SK-N-SH (cell line): Measurements from ENCODE around the gene CA12. TPM values are rescaled to one million over a fixed set of nuclear protein-coding genes. Genes with fewer than 3 reads are reported as not detected.

Experiments used
- CTCF ChIA-PET: fragments of 300-600, 350-600 bp; formaldehyde crosslinking; extraction: SDS; loops from one replicate; lab custom pipeline; 2021; lab: Yijun Ruan, JAX
- POLR2A ChIA-PET: fragments of 350-600 bp; sonication (Branson Sonifier 250); formaldehyde crosslinking; extraction: SDS; loops from one replicate; lab custom pipeline; 2020; ENCODE audit warnings: antibody characterized with exemption, inconsistent platforms; lab: Yijun Ruan, JAX
- DNase-seq: peaks from one replicate; pipeline ENCODE4 v3.0.0; 2012
- H2AFZ ChIP-seq: fragments of 200-600 bp; sonication (generic); 2 replicates; pipeline ENCODE4 v1.8.1; 2016; ENCODE audit warnings: antibody characterized with exemption, mild to moderate bottlenecking, low read depth
- H3F3A ChIP-seq: fragments of 200-600 bp; sonication (generic); replicated peaks from 2 replicates; pipeline ENCODE3; 2016; ENCODE audit warnings: antibody characterized with exemption, mild to moderate bottlenecking; ENCODE audit not compliant: insufficient read depth
- H3K27ac ChIP-seq, 2 experiments: fragments of 200-500 bp in 1 of 2; fragments of 200-600 bp in 1 of 2; sonication (Bioruptor generic) in 1 of 2; sonication (generic), shearing (Covaris generic) in 1 of 2; 2 replicates each; pipeline versions ENCODE4 v1.5.1 to v1.6.1; 2014 to 2016; ENCODE audit warnings: low read depth in 2 of 2, inconsistent platforms in 1 of 2, low read length in 1 of 2, mild to moderate bottlenecking in 1 of 2, mixed read lengths in 1 of 2
- H3K27me3 ChIP-seq: fragments of 200-600 bp; sonication (generic), shearing (Covaris generic); 2 replicates; pipeline ENCODE4 v1.6.1; 2016; ENCODE audit warnings: mixed run types; ENCODE audit not compliant: insufficient read depth
- H3K36me3 ChIP-seq, 2 experiments: fragments of 200-500 bp in 1 of 2; fragments of 200-600 bp in 1 of 2; sonication (Bioruptor generic) in 1 of 2; sonication (generic) in 1 of 2; replicated peaks in 1 of 2; 2 replicates each; pipeline versions ENCODE3 to v1.5.1; 2014 to 2016; ENCODE audit warnings: low read length in 1 of 2, mild to moderate bottlenecking in 1 of 2; ENCODE audit not compliant: insufficient read depth in 2 of 2, control insufficient read depth in 1 of 2
- H3K4me1 ChIP-seq, 2 experiments: fragments of 200-500 bp in 1 of 2; fragments of 200-600 bp in 1 of 2; sonication (Bioruptor generic) in 1 of 2; sonication (generic), shearing (Covaris generic) in 1 of 2; 2 replicates each; pipeline versions ENCODE4 v1.5.1 to v1.6.1; 2014 to 2016; ENCODE audit warnings: low read depth in 1 of 2, low read length in 1 of 2, mixed run types in 1 of 2; ENCODE audit not compliant: insufficient read depth in 2 of 2, control insufficient read depth in 1 of 2
- H3K4me2 ChIP-seq: fragments of 200-600 bp; sonication (generic), shearing (Covaris generic); 2 replicates; pipeline ENCODE4 v1.6.1; 2017; ENCODE audit warnings: mixed run types
- H3K4me3 ChIP-seq, 2 experiments: fragments of 200-500 bp in 1 of 2; fragments of 200-600 bp in 1 of 2; sonication (Bioruptor generic) in 1 of 2; sonication (generic), shearing (Covaris generic) in 1 of 2; 2 replicates each; pipeline versions ENCODE4 v1.5.1 to v1.8.1; 2014 to 2016; ENCODE audit warnings: low read depth in 2 of 2, inconsistent platforms in 1 of 2, low read length in 1 of 2, mild to moderate bottlenecking in 1 of 2, mixed read lengths in 1 of 2, moderate library complexity in 1 of 2
- H3K79me2 ChIP-seq: fragments of 200-600 bp; sonication (generic); 2 replicates; pipeline ENCODE4 v1.8.1; 2017; ENCODE audit warnings: mild to moderate bottlenecking; ENCODE audit not compliant: insufficient read depth
- H3K9ac ChIP-seq: fragments of 200-600 bp; sonication (generic); 2 replicates; pipeline ENCODE4 v1.6.1; 2017; ENCODE audit warnings: mixed run types
- H3K9me2 ChIP-seq: fragments of 200-600 bp; sonication (generic); 2 replicates; pipeline ENCODE4 v1.6.1; 2017; ENCODE audit warnings: mixed run types
- H3K9me3 ChIP-seq: fragments of 200-600 bp; sonication (generic); 2 replicates; pipeline ENCODE4 v1.6.1; 2017; ENCODE audit warnings: mixed run types, mild to moderate bottlenecking, moderate library complexity
- H4K20me1 ChIP-seq: fragments of 200-600 bp; sonication (generic); 2 replicates; pipeline ENCODE4 v1.6.1; 2017; ENCODE audit warnings: mild to moderate bottlenecking, mixed run types; ENCODE audit not compliant: insufficient read depth
- CHD2 ChIP-seq: fragments of 150-350 bp; IDR thresholded peaks from 2 replicates; pipeline ENCODE4 v1.6.1; 2018; ENCODE audit warnings: low read length; ENCODE audit not compliant: partially characterized antibody
- ELF1 ChIP-seq: IDR thresholded peaks from 2 replicates; pipeline ENCODE4 v1.4.0; 2012
- EZH2phosphoT487 ChIP-seq: fragments of 200-600 bp; sonication (generic); IDR thresholded peaks from 2 replicates; pipeline ENCODE4 v1.6.1; 2017; ENCODE audit warnings: low read depth, mixed run types, mild to moderate bottlenecking, antibody characterized with exemption, moderate library complexity, borderline replicate concordance
- FOSL2 ChIP-seq: IDR thresholded peaks from 2 replicates; pipeline ENCODE4 v1.4.0; 2012; ENCODE audit warnings: low read depth, mild to moderate bottlenecking, moderate library complexity, borderline replicate concordance
- FOXM1 ChIP-seq: IDR thresholded peaks from 2 replicates; pipeline ENCODE4 v1.4.0; 2012; ENCODE audit warnings: low read depth, mild to moderate bottlenecking
- GABPA ChIP-seq: IDR thresholded peaks from 2 replicates; pipeline ENCODE4 v1.4.0; 2012; ENCODE audit warnings: low read depth, mild to moderate bottlenecking
- MEF2A ChIP-seq: IDR thresholded peaks from 2 replicates; pipeline ENCODE4 v1.4.0; 2012; ENCODE audit warnings: low read depth, borderline replicate concordance
- MXI1 ChIP-seq: IDR thresholded peaks from 2 replicates; pipeline ENCODE4 v1.6.1; 2012; ENCODE audit warnings: mild to moderate bottlenecking, low read depth, low read length, improper control_type of control experiment
- NFIC ChIP-seq: IDR thresholded peaks from 2 replicates; pipeline ENCODE4 v1.4.0; 2012; ENCODE audit warnings: borderline replicate concordance
- NRF1 ChIP-seq: IDR thresholded peaks from 2 replicates; pipeline ENCODE4 v1.6.1; 2012; ENCODE audit warnings: low read depth, mild to moderate bottlenecking, low read length
- POLR2AphosphoS5 ChIP-seq: IDR thresholded peaks from 2 replicates; pipeline ENCODE4 v1.6.1; 2012; ENCODE audit warnings: low read depth, low read length
- RFX5 ChIP-seq: IDR thresholded peaks from 2 replicates; pipeline ENCODE4 v1.6.1; 2012; ENCODE audit warnings: mild to moderate bottlenecking, improper control_type of control experiment, low read length
- TCF12 ChIP-seq: IDR thresholded peaks from 2 replicates; pipeline ENCODE4 v1.4.0; 2012
- TEAD4 ChIP-seq: IDR thresholded peaks from 2 replicates; pipeline ENCODE4 v1.4.0; 2012; ENCODE audit warnings: mild to moderate bottlenecking, borderline replicate concordance; ENCODE audit not compliant: insufficient read depth
- YY1 ChIP-seq: IDR thresholded peaks from 2 replicates; pipeline ENCODE4 v1.4.0; 2012; ENCODE audit warnings: low read depth, mild to moderate bottlenecking
- WGBS: methylation state at CpG from one replicate; pipeline ENCODE4 v1.1.6; 2017; ENCODE audit warnings: low lambda C conversion rate; 5-methylcytosine and 5-hydroxymethylcytosine counted together
- polyA plus RNA-seq, 3 experiments: library from polyadenylated mRNA; depleted of rRNA; stranded (reverse); fragments of >200 nt; gene quantifications; 2 replicates each; pipeline ENCODE4 v1.2.3, GENCODE V29; 2012
- TF ChIP-seq, protein P1 (sequence below): fragments of 150-350 bp; IDR thresholded peaks from 2 replicates; pipeline ENCODE4 v1.6.1; 2017; ENCODE audit warnings: antibody characterized with exemption, low read length, low read depth, borderline replicate concordance
- TF ChIP-seq, protein P2 (sequence below): fragments of 150-350 bp; IDR thresholded peaks from 2 replicates; pipeline ENCODE4 v1.6.1; 2016; ENCODE audit warnings: mild to moderate bottlenecking, low read depth, low read length
- TF ChIP-seq, protein P3 (sequence below): IDR thresholded peaks from 2 replicates; pipeline ENCODE4; 2012
- TF ChIP-seq, protein P4 (sequence below): IDR thresholded peaks from 2 replicates; pipeline ENCODE4 v1.6.1; 2012; ENCODE audit warnings: mild to moderate bottlenecking, low read depth, low read length, moderate library complexity
- TF ChIP-seq, protein P5 (sequence below): IDR thresholded peaks from 2 replicates; pipeline ENCODE4 v1.4.0; 2012; ENCODE audit warnings: low read depth, borderline replicate concordance

Gene CA12
- polyA plus RNA-seq, 1 of the 3 experiments (the other 2 are of a cell fraction), result 39.4 TPM

DNA sequence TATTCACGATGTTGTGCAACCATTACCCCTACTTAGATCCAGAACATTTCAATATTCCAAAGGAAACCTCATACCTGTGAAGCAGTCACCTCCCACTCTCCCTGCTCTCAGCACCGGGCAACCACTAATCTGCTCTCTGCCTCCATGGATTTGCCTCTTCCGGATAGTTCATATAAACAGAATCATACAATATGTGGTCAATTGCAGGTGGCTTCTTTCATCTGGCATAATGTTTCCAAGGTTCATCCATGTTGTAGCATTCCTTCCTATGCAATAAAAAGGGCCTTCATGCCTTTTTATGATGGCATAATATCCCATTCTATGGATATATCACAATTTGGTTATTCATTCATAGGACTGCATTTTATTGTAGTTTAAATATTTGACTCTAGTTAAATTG, 23.9 kb downstream of the CA12 start:
- Histone ChIP-seq H3K79me2 (no peaks in the 10 kb centered on the region), H3K9me3 (no peaks in the 10 kb centered on the region), H3K4me2 (no peak overlapping the region), H3K27me3 (no peaks in the 10 kb centered on the region), H3K4me1 (peaks cover 7 to 12% of the 10 kb centered on the region in 2 experiments; a peak in 2 of 4 replicates), H3K27ac (no peak overlapping the region), H3K9ac (no peak overlapping the region), H2AFZ (no peak overlapping the region), H3K9me2 (no peaks in the 10 kb centered on the region), H3F3A (peaks cover 7% of the 10 kb centered on the region), H3K36me3 (no peaks in the 10 kb centered on the region), H4K20me1 (no peaks in the 10 kb centered on the region), H3K4me3 (no peak overlapping the region)
- WGBS, result 95% methylated on average over 3 of the region's 3 CpGs
- ChIA-PET CTCF (no interaction called here), POLR2A (no interaction called here)
- no peak for DNase-seq
- TF ChIP-seq FOXM1, result no peak
- no peak for TF ChIP-seq YY1
- TF ChIP-seq, protein P1, sequence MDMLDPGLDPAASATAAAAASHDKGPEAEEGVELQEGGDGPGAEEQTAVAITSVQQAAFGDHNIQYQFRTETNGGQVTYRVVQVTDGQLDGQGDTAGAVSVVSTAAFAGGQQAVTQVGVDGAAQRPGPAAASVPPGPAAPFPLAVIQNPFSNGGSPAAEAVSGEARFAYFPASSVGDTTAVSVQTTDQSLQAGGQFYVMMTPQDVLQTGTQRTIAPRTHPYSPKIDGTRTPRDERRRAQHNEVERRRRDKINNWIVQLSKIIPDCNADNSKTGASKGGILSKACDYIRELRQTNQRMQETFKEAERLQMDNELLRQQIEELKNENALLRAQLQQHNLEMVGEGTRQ, result no peak
- TF ChIP-seq EZH2phosphoT487, result no peak
- TF ChIP-seq, protein P2, sequence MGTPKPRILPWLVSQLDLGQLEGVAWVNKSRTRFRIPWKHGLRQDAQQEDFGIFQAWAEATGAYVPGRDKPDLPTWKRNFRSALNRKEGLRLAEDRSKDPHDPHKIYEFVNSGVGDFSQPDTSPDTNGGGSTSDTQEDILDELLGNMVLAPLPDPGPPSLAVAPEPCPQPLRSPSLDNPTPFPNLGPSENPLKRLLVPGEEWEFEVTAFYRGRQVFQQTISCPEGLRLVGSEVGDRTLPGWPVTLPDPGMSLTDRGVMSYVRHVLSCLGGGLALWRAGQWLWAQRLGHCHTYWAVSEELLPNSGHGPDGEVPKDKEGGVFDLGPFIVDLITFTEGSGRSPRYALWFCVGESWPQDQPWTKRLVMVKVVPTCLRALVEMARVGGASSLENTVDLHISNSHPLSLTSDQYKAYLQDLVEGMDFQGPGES, result no peak
- no peak for TF ChIP-seq RFX5
- TF ChIP-seq GABPA, result no peak
- no peak for TF ChIP-seq TCF12
- TF ChIP-seq MXI1, result no peak
- TF ChIP-seq FOSL2, result no peak
- no peak for TF ChIP-seq NRF1
- no peak for TF ChIP-seq MEF2A

DNA sequence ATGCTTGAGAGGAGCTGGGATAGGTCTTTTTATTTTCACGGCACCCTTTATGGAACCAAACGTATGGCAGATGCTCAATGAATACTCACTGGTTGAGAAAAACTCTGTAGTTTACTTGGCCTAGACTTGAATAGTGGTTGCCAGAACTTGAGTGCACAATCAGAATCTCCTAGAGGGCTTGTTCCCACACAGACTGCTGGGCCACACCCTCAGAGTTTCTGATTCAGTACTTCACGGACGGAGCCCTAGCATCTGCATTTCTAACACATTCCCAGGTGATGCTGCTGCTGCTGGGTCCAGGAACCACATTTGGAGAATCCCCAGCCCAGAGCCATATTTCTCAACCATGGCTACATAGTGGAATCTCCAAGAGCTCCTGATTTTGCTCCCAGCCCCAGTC, 24.6 kb downstream of the CA12 start:
- Histone ChIP-seq H3K27me3 (no peaks in the 10 kb centered on the region), H3K27ac (no peak overlapping the region), H4K20me1 (no peaks in the 10 kb centered on the region), H3K9ac (no peak overlapping the region), H3K9me3 (no peaks in the 10 kb centered on the region), H3K4me3 (no peak overlapping the region), H3K4me1 (peaks cover under 1 to 5% of the 10 kb centered on the region in 2 experiments; a peak in 1 of 4 replicates), H3K4me2 (no peak overlapping the region), H3F3A (peaks cover 7% of the 10 kb centered on the region), H3K79me2 (no peaks in the 10 kb centered on the region), H3K9me2 (no peaks in the 10 kb centered on the region), H2AFZ (no peak overlapping the region), H3K36me3 (no peaks in the 10 kb centered on the region)
- 78% methylated on average over 4 of the region's 4 CpGs for WGBS
- no peak for TF ChIP-seq ELF1
- TF ChIP-seq MEF2A, result no peak
- TF ChIP-seq MXI1, result no peak
- no peak for TF ChIP-seq NFIC
- TF ChIP-seq POLR2AphosphoS5, result no peak
- TF ChIP-seq FOSL2, result no peak
- no peak for TF ChIP-seq CHD2
- TF ChIP-seq, protein P3, sequence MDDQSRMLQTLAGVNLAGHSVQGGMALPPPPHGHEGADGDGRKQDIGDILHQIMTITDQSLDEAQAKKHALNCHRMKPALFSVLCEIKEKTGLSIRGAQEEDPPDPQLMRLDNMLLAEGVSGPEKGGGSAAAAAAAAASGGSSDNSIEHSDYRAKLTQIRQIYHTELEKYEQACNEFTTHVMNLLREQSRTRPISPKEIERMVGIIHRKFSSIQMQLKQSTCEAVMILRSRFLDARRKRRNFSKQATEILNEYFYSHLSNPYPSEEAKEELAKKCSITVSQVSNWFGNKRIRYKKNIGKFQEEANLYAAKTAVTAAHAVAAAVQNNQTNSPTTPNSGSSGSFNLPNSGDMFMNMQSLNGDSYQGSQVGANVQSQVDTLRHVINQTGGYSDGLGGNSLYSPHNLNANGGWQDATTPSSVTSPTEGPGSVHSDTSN, result no peak
- TF ChIP-seq, protein P4, sequence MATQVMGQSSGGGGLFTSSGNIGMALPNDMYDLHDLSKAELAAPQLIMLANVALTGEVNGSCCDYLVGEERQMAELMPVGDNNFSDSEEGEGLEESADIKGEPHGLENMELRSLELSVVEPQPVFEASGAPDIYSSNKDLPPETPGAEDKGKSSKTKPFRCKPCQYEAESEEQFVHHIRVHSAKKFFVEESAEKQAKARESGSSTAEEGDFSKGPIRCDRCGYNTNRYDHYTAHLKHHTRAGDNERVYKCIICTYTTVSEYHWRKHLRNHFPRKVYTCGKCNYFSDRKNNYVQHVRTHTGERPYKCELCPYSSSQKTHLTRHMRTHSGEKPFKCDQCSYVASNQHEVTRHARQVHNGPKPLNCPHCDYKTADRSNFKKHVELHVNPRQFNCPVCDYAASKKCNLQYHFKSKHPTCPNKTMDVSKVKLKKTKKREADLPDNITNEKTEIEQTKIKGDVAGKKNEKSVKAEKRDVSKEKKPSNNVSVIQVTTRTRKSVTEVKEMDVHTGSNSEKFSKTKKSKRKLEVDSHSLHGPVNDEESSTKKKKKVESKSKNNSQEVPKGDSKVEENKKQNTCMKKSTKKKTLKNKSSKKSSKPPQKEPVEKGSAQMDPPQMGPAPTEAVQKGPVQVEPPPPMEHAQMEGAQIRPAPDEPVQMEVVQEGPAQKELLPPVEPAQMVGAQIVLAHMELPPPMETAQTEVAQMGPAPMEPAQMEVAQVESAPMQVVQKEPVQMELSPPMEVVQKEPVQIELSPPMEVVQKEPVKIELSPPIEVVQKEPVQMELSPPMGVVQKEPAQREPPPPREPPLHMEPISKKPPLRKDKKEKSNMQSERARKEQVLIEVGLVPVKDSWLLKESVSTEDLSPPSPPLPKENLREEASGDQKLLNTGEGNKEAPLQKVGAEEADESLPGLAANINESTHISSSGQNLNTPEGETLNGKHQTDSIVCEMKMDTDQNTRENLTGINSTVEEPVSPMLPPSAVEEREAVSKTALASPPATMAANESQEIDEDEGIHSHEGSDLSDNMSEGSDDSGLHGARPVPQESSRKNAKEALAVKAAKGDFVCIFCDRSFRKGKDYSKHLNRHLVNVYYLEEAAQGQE, result no peak
- no peak for TF ChIP-seq TEAD4
- no peak for TF ChIP-seq NRF1
- TF ChIP-seq, protein P5, sequence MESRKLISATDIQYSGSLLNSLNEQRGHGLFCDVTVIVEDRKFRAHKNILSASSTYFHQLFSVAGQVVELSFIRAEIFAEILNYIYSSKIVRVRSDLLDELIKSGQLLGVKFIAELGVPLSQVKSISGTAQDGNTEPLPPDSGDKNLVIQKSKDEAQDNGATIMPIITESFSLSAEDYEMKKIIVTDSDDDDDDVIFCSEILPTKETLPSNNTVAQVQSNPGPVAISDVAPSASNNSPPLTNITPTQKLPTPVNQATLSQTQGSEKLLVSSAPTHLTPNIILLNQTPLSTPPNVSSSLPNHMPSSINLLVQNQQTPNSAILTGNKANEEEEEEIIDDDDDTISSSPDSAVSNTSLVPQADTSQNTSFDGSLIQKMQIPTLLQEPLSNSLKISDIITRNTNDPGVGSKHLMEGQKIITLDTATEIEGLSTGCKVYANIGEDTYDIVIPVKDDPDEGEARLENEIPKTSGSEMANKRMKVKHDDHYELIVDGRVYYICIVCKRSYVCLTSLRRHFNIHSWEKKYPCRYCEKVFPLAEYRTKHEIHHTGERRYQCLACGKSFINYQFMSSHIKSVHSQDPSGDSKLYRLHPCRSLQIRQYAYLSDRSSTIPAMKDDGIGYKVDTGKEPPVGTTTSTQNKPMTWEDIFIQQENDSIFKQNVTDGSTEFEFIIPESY, result no peak
- no peak for DNase-seq
- ChIA-PET POLR2A (no interaction called here), CTCF (interaction anchor here (0.7 kb wide), 1 partner anchor 68 kb away, joined by 3 read pairs; no protein-coding TSS in a partner anchor)
